Liver (tissue), 9 donors: ENCODE results near the gene ZNF606. TPM values are rescaled to one million over a fixed set of nuclear protein-coding genes. Genes with fewer than 3 reads are reported as not detected.

ENCODE experiments used
- DNase-seq: peaks from one replicate; pipeline ENCODE4 v3.0.0-alpha.2; 2017; ENCODE audit warnings: low spot score
- H3K27ac ChIP-seq, 2 donors: one replicate each; pipeline ENCODE4 v1.7.0; 2013; ENCODE audit warnings: inconsistent platforms in 2 of 2, low read length in 2 of 2, control low read depth in 1 of 2, low read depth in 1 of 2, mild to moderate bottlenecking in 1 of 2
- H3K27me3 ChIP-seq, 4 donors: one replicate each; pipeline versions ENCODE4 v1.6.1 to v1.7.0; 2013; ENCODE audit warnings: low read length in 3 of 4, inconsistent platforms in 1 of 4, mild to moderate bottlenecking in 1 of 4, moderate library complexity in 1 of 4; ENCODE audit not compliant: control insufficient read depth in 4 of 4, insufficient read depth in 4 of 4
- H3K36me3 ChIP-seq, 4 donors: one replicate each; pipeline versions ENCODE4 v1.6.1 to v1.7.0; 2013; ENCODE audit warnings: low read length in 3 of 4, mild to moderate bottlenecking in 3 of 4, low read depth in 1 of 4, moderate library complexity in 1 of 4; ENCODE audit not compliant: control insufficient read depth in 4 of 4, insufficient read depth in 3 of 4
- H3K4me1 ChIP-seq, 4 donors: one replicate each; pipeline versions ENCODE4 v1.6.1 to v1.7.0; 2013; ENCODE audit warnings: low read length in 3 of 4, mild to moderate bottlenecking in 3 of 4, moderate library complexity in 1 of 4; ENCODE audit not compliant: control insufficient read depth in 4 of 4, insufficient read depth in 4 of 4
- H3K4me3 ChIP-seq, 3 donors: one replicate each; pipeline versions ENCODE4 v1.6.1 to v1.7.0; 2013; ENCODE audit warnings: low read length in 3 of 3, control low read depth in 1 of 3, low read depth in 1 of 3, mild to moderate bottlenecking in 1 of 3
- H3K9ac ChIP-seq, 2 donors: one replicate each; pipeline ENCODE4 v1.7.0; 2013; ENCODE audit warnings: low read length in 2 of 2, mild to moderate bottlenecking in 2 of 2, moderate library complexity in 2 of 2, control low read depth in 1 of 2, low read depth in 1 of 2
- H3K9me3 ChIP-seq, 4 donors: one replicate each; pipeline versions ENCODE4 v1.6.1 to v1.7.0; 2013; ENCODE audit warnings: low read length in 3 of 4; ENCODE audit not compliant: control insufficient read depth in 4 of 4
- EGR1 ChIP-seq, 2 donors: IDR thresholded peaks; 2 replicates each; pipeline ENCODE4 v1.6.1; 2016 to 2018; ENCODE audit warnings: antibody characterized with exemption in 2 of 2, low read depth in 2 of 2
- FOXA1 ChIP-seq: IDR thresholded peaks from 2 replicates; pipeline ENCODE4 v1.6.1; 2016; ENCODE audit warnings: antibody characterized with exemption
- FOXA2 ChIP-seq: IDR thresholded peaks from 2 replicates; pipeline ENCODE4 v1.6.1; 2016; ENCODE audit warnings: antibody characterized with exemption
- GABPA ChIP-seq, 2 donors: IDR thresholded peaks in 1 of 2; conservative IDR thresholded peaks in 1 of 2; 2 replicates each; pipeline ENCODE4 v1.6.1; 2016; ENCODE audit warnings: antibody characterized with exemption in 2 of 2, mild to moderate bottlenecking in 1 of 2, moderate library complexity in 1 of 2
- HNF4A ChIP-seq, 2 donors: conservative IDR thresholded peaks; 2 replicates each; pipeline ENCODE4 v1.6.1; 2016; ENCODE audit warnings: antibody characterized with exemption in 2 of 2, mild to moderate bottlenecking in 2 of 2
- HNF4G ChIP-seq: IDR thresholded peaks from 2 replicates; pipeline ENCODE4 v1.6.1; 2016; ENCODE audit warnings: antibody characterized with exemption
- JUND ChIP-seq, 2 donors: IDR thresholded peaks; 2 replicates each; pipeline ENCODE4 v1.6.1; 2016; ENCODE audit warnings: antibody characterized with exemption in 2 of 2
- NR2F2 ChIP-seq: IDR thresholded peaks from 2 replicates; pipeline ENCODE4 v1.6.1; 2016; ENCODE audit warnings: antibody characterized with exemption
- RAD21 ChIP-seq, 2 donors: IDR thresholded peaks; 2 replicates each; pipeline ENCODE4 v1.6.1; 2016; ENCODE audit warnings: antibody characterized with exemption in 2 of 2, mild to moderate bottlenecking in 2 of 2
- RXRA ChIP-seq, 2 donors: IDR thresholded peaks; 2 replicates each; pipeline ENCODE4 v1.6.1; 2017 to 2018; ENCODE audit warnings: antibody characterized with exemption in 2 of 2, mild to moderate bottlenecking in 1 of 2
- SP1 ChIP-seq: IDR thresholded peaks from 2 replicates; pipeline ENCODE4 v1.6.1; 2018; ENCODE audit warnings: antibody characterized with exemption, mild to moderate bottlenecking
- TAF1 ChIP-seq: conservative IDR thresholded peaks from 2 replicates; pipeline ENCODE4 v1.6.1; 2016; ENCODE audit warnings: antibody characterized with exemption, mild to moderate bottlenecking
- YY1 ChIP-seq: IDR thresholded peaks from 2 replicates; pipeline ENCODE4 v1.6.1; 2016; ENCODE audit warnings: antibody characterized with exemption, mild to moderate bottlenecking
- WGBS: extraction: QIAGEN DNeasy Blood & Tissue Kit; methylation state at CpG from one replicate; pipeline ENCODE4 v1.1.7; 2013; 5-methylcytosine and 5-hydroxymethylcytosine counted together
- polyA plus RNA-seq, 2 donors: library from polyadenylated mRNA; stranded (reverse) in 1 of 2; unstranded in 1 of 2; fragments of 200-250 nt in 1 of 2; fragments of >200 nt in 1 of 2; fragmentation: Nextera tagmentation in 1 of 2; extraction: Ambion mirVana in 1 of 2; gene quantifications; one replicate each; pipeline versions ENCODE4 v1.2.1 to v1.2.3, GENCODE V29; 2013 to 2015
- total RNA-seq, 2 donors: library from RNA; depleted of rRNA; stranded (reverse); fragments of >200 nt; gene quantifications; one replicate each; pipeline ENCODE4 v1.2.3, GENCODE V29; 2014
- TF ChIP-seq, protein P1 (sequence below): IDR thresholded peaks from 2 replicates; pipeline ENCODE4 v1.6.1; 2016; ENCODE audit warnings: antibody characterized with exemption
- TF ChIP-seq, protein P2 (sequence below): IDR thresholded peaks from 2 replicates; pipeline ENCODE4 v1.6.1; 2016; ENCODE audit warnings: antibody characterized with exemption
- TF ChIP-seq, protein P3 (sequence below): IDR thresholded peaks from 2 replicates; pipeline ENCODE4 v1.6.1; 2016; ENCODE audit warnings: antibody characterized with exemption, mild to moderate bottlenecking
- TF ChIP-seq, protein P4 (sequence below): IDR thresholded peaks from 2 replicates; pipeline ENCODE4 v1.6.1; 2016; ENCODE audit warnings: antibody characterized with exemption
- TF ChIP-seq, protein P5 (sequence below): fragments of 150-350 bp; IDR thresholded peaks from 2 replicates; pipeline ENCODE4 v1.5.1; 2017; ENCODE audit warnings: improper control_type of control experiment, low read depth, low read length; ENCODE audit not compliant: missing input control
- donor health status: healthy.
- donor health status: healthy.
- donor health status: healthy.
- donor health status: healthy.
- donor health status: healthy.

The ZNF606 gene
- total and polyA plus RNA-seq, 4 donors: 3.2 to 12.8 (median 6.6) TPM

DNA sequence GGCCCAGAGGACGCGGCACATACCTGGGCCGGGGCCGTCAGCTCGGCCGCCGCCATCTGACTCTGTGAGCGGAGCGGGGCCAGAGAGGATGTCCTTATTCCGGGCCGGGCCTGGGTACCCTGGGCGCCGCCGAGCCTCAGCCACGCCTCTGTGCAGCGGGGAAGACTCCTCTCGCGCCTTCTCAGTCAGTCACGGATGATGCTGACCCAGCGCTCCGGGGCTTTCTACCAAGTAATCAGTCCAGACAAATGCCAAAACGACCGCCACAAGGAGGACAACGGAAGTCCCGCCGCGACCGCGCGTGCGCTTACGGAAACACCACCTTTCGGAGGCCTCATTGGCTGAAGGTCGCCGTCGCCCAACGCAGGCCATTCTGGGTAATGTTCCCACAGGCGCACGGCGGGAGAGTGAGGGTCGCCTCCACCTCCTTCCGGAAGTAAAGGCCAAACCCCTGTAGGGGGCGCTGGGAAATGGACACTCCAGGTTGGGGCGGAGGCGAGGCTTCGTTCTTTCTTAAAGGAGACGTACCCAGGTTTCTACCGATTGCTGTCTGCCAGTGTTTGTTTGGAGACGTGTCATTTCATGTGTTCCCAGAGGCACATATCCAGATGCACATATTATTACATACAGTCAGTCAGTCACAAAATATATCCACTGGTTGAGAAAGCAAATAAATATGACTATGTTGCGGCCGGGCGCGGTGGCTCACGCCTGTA is 55.0 kb downstream of the ZNF606 start, which contains the start of gene ZNF256:
TSS of gene ZNF256 (minus strand) at position 288 of the 716 bp plus-strand sequence. CDS start at position 56, 232 bp downstream.
- TF ChIP-seq, protein P1, sequence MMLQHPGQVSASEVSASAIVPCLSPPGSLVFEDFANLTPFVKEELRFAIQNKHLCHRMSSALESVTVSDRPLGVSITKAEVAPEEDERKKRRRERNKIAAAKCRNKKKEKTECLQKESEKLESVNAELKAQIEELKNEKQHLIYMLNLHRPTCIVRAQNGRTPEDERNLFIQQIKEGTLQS: no peak
- TF ChIP-seq TAF1 (no peak), HNF4A (conservative IDR thresholded peaks at IDR 0.05) (peak in 1 of 2 donors; percentile 54), EGR1 (IDR thresholded peaks at IDR 0.05; ENCODE audit: low read depth in 2 of 2) (peak in 1 of 2 donors; percentile 52), GABPA (IDR thresholded peaks at IDR 0.05 in 1 of 2, conservative IDR thresholded peaks at IDR 0.05 in 1 of 2) (peak; percentile 68 to 96), FOXA1 (no peak), NR2F2 (peak; percentile 91), RXRA (IDR thresholded peaks at IDR 0.05) (peak; percentile 41 to 51), HNF4G (no peak), SP1 (peak; percentile 54), RAD21 (IDR thresholded peaks at IDR 0.05) (peak; percentile 53 to 58), YY1 (peak; percentile 88), JUND (IDR thresholded peaks at IDR 0.05) (no peak), FOXA2 (no peak)
- TF ChIP-seq, protein P2, sequence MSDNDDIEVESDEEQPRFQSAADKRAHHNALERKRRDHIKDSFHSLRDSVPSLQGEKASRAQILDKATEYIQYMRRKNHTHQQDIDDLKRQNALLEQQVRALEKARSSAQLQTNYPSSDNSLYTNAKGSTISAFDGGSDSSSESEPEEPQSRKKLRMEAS: peak; percentile 93
- TF ChIP-seq, protein P3, sequence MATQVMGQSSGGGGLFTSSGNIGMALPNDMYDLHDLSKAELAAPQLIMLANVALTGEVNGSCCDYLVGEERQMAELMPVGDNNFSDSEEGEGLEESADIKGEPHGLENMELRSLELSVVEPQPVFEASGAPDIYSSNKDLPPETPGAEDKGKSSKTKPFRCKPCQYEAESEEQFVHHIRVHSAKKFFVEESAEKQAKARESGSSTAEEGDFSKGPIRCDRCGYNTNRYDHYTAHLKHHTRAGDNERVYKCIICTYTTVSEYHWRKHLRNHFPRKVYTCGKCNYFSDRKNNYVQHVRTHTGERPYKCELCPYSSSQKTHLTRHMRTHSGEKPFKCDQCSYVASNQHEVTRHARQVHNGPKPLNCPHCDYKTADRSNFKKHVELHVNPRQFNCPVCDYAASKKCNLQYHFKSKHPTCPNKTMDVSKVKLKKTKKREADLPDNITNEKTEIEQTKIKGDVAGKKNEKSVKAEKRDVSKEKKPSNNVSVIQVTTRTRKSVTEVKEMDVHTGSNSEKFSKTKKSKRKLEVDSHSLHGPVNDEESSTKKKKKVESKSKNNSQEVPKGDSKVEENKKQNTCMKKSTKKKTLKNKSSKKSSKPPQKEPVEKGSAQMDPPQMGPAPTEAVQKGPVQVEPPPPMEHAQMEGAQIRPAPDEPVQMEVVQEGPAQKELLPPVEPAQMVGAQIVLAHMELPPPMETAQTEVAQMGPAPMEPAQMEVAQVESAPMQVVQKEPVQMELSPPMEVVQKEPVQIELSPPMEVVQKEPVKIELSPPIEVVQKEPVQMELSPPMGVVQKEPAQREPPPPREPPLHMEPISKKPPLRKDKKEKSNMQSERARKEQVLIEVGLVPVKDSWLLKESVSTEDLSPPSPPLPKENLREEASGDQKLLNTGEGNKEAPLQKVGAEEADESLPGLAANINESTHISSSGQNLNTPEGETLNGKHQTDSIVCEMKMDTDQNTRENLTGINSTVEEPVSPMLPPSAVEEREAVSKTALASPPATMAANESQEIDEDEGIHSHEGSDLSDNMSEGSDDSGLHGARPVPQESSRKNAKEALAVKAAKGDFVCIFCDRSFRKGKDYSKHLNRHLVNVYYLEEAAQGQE: peak; percentile 68
- TF ChIP-seq, protein P4, sequence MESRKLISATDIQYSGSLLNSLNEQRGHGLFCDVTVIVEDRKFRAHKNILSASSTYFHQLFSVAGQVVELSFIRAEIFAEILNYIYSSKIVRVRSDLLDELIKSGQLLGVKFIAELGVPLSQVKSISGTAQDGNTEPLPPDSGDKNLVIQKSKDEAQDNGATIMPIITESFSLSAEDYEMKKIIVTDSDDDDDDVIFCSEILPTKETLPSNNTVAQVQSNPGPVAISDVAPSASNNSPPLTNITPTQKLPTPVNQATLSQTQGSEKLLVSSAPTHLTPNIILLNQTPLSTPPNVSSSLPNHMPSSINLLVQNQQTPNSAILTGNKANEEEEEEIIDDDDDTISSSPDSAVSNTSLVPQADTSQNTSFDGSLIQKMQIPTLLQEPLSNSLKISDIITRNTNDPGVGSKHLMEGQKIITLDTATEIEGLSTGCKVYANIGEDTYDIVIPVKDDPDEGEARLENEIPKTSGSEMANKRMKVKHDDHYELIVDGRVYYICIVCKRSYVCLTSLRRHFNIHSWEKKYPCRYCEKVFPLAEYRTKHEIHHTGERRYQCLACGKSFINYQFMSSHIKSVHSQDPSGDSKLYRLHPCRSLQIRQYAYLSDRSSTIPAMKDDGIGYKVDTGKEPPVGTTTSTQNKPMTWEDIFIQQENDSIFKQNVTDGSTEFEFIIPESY: peak; percentile 90
- TF ChIP-seq, protein P5, sequence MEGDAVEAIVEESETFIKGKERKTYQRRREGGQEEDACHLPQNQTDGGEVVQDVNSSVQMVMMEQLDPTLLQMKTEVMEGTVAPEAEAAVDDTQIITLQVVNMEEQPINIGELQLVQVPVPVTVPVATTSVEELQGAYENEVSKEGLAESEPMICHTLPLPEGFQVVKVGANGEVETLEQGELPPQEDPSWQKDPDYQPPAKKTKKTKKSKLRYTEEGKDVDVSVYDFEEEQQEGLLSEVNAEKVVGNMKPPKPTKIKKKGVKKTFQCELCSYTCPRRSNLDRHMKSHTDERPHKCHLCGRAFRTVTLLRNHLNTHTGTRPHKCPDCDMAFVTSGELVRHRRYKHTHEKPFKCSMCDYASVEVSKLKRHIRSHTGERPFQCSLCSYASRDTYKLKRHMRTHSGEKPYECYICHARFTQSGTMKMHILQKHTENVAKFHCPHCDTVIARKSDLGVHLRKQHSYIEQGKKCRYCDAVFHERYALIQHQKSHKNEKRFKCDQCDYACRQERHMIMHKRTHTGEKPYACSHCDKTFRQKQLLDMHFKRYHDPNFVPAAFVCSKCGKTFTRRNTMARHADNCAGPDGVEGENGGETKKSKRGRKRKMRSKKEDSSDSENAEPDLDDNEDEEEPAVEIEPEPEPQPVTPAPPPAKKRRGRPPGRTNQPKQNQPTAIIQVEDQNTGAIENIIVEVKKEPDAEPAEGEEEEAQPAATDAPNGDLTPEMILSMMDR: peak; percentile 51
- peaks cover 0 to 7% (median 3%) of the 10 kb centered on the region in 4 donors for H3K4me1 ChIP-seq
- 8% methylated on average over 54 of the region's 54 CpGs for WGBS
- H3K36me3 ChIP-seq: peaks cover 0 to 16% (median 3%) of the 10 kb centered on the region in 4 donors
- no peaks in the 10 kb centered on the region for H3K27me3 ChIP-seq
- peak; percentile 90 for DNase-seq
- peak within 1 kb of the TSS; percentile 41 to 80 (median 41) for H3K4me3 ChIP-seq
- H3K9me3 ChIP-seq: peaks cover 23 to 58% (median 50%) of the 10 kb centered on the region in 4 donors
- H3K27ac ChIP-seq: peak within 1 kb of the TSS in 1 of 2 donors; percentile 52
- no peak within 1 kb of the TSS for H3K9ac ChIP-seq
